ENCODE results near the gene PDZD4. TPM values are rescaled to one million over a fixed set of nuclear protein-coding genes. Genes with fewer than 3 reads are reported as not detected.

PDZD4 gene
- total and polyA plus RNA-seq, 2 donors from 2014 or later = 4.7 to 7.0 TPM

GRCh38 chrX:153845842-153846241 lies 15.5 kb upstream of the PDZD4 start:
- Histone ChIP-seq H3K4me3 (ENCODE audit: low read length in 3 of 3) (no peak overlapping the region), H3K27ac (ENCODE audit: low read depth in 2 of 2, low read length in 2 of 2) (no peak overlapping the region), H3K36me3 (ENCODE audit: control insufficient read depth in 2 of 3, insufficient read depth in 3 of 3, low read length in 3 of 3) (no peaks in the 10 kb centered on the region), H3K4me1 (ENCODE audit: control insufficient read depth in 2 of 3, insufficient read depth in 2 of 3, low read depth in 1 of 3, low read length in 3 of 3) (no peaks in the 10 kb centered on the region), H3K9ac (ENCODE audit: low read length in 3 of 3) (no peak overlapping the region), H3K9me3 (ENCODE audit: control insufficient read depth in 2 of 3, insufficient read depth in 1 of 3, low read length in 3 of 3) (no peaks in the 10 kb centered on the region), H3K27me3 (ENCODE audit: control insufficient read depth, insufficient read depth, low read length) (no peaks in the 10 kb centered on the region)
- intact Hi-C loops (cut with DNase I) = no loop called here
- DNase-seq (no peak), FAIRE-seq (no peak)
- TF ChIP-seq CTCF (IDR thresholded peaks at IDR 0.05; ENCODE audit: borderline replicate concordance, extremely low read depth, insufficient read depth) = no peak

GRCh38 chrX:153845195-153845594 lies 14.9 kb upstream of the PDZD4 start:
- no peaks in the 10 kb centered on the region for H3K9me3 ChIP-seq (ENCODE audit: control insufficient read depth in 2 of 3, insufficient read depth in 1 of 3, low read length in 3 of 3)
- no peaks in the 10 kb centered on the region for H3K36me3 ChIP-seq (ENCODE audit: control insufficient read depth in 2 of 3, insufficient read depth in 3 of 3, low read length in 3 of 3)
- no peak overlapping the region for H3K4me3 ChIP-seq (ENCODE audit: low read length in 3 of 3)
- no peak for FAIRE-seq
- no peak overlapping the region for H3K9ac ChIP-seq (ENCODE audit: low read length in 3 of 3)
- H3K27me3 ChIP-seq (ENCODE audit: control insufficient read depth, insufficient read depth, low read length) = no peaks in the 10 kb centered on the region
- no peak for TF ChIP-seq CTCF (IDR thresholded peaks at IDR 0.05; ENCODE audit: borderline replicate concordance, extremely low read depth, insufficient read depth)
- intact Hi-C loops (cut with DNase I) = no loop called here
- H3K4me1 ChIP-seq (ENCODE audit: control insufficient read depth in 2 of 3, insufficient read depth in 2 of 3, low read depth in 1 of 3, low read length in 3 of 3) = no peaks in the 10 kb centered on the region
- H3K27ac ChIP-seq (ENCODE audit: low read depth in 2 of 2, low read length in 2 of 2) = no peak overlapping the region
- DNase-seq = no peak

GRCh38 chrX:153844509-153845082 lies 14.3 kb upstream of the PDZD4 start:
- FAIRE-seq = no peak
- H3K4me3 ChIP-seq (ENCODE audit: low read length in 3 of 3) = no peak overlapping the region
- no peaks in the 10 kb centered on the region for H3K27me3 ChIP-seq (ENCODE audit: control insufficient read depth, insufficient read depth, low read length)
- H3K9ac ChIP-seq (ENCODE audit: low read length in 3 of 3) = no peak overlapping the region
- no peak for DNase-seq
- TF ChIP-seq CTCF (IDR thresholded peaks at IDR 0.05; ENCODE audit: borderline replicate concordance, extremely low read depth, insufficient read depth) = no peak
- H3K36me3 ChIP-seq (ENCODE audit: control insufficient read depth in 2 of 3, insufficient read depth in 3 of 3, low read length in 3 of 3) = no peaks in the 10 kb centered on the region
- intact Hi-C loops (cut with DNase I) = no loop called here
- H3K9me3 ChIP-seq (ENCODE audit: control insufficient read depth in 2 of 3, insufficient read depth in 1 of 3, low read length in 3 of 3) = no peaks in the 10 kb centered on the region
- H3K4me1 ChIP-seq (ENCODE audit: control insufficient read depth in 2 of 3, insufficient read depth in 2 of 3, low read depth in 1 of 3, low read length in 3 of 3) = no peaks in the 10 kb centered on the region
- no peak overlapping the region for H3K27ac ChIP-seq (ENCODE audit: low read depth in 2 of 2, low read length in 2 of 2)

GRCh38 chrX:153836921-153837320 lies 6.6 kb upstream of the PDZD4 start:
- Histone ChIP-seq H3K9ac (ENCODE audit: low read length in 3 of 3) (no peak overlapping the region), H3K9me3 (ENCODE audit: control insufficient read depth in 2 of 3, insufficient read depth in 1 of 3, low read length in 3 of 3) (no peaks in the 10 kb centered on the region), H3K36me3 (ENCODE audit: control insufficient read depth in 2 of 3, insufficient read depth in 3 of 3, low read length in 3 of 3) (no peaks in the 10 kb centered on the region), H3K27me3 (ENCODE audit: control insufficient read depth, insufficient read depth, low read length) (no peaks in the 10 kb centered on the region), H3K4me1 (ENCODE audit: control insufficient read depth in 2 of 3, insufficient read depth in 2 of 3, low read depth in 1 of 3, low read length in 3 of 3) (no peaks in the 10 kb centered on the region), H3K27ac (ENCODE audit: low read depth in 2 of 2, low read length in 2 of 2) (no peak overlapping the region), H3K4me3 (ENCODE audit: low read length in 3 of 3) (no peak overlapping the region)
- intact Hi-C loops (cut with DNase I) = no loop called here
- TF ChIP-seq CTCF (IDR thresholded peaks at IDR 0.05; ENCODE audit: borderline replicate concordance, extremely low read depth, insufficient read depth) = no peak
- no peak for DNase-seq
- no peak for FAIRE-seq
